NB4 (cell line): ENCODE results near the gene AP5M1.

Experiments used
- DNase-seq: peaks from one replicate; pipeline ENCODE4 v3.0.0; 2010; ENCODE audit warnings: low read depth
- H3K4me3 ChIP-seq: one replicate; pipeline ENCODE4 v1.5.1; 2011; ENCODE audit warnings: mild to moderate bottlenecking, low read depth, low read length, moderate library complexity
- MYC ChIP-seq: IDR thresholded peaks from 2 replicates; pipeline ENCODE4 v1.6.1; 2011; ENCODE audit warnings: low read depth, low read length
- POLR2A ChIP-seq: IDR thresholded peaks from 2 replicates; pipeline ENCODE4 v1.6.1; 2011; ENCODE audit warnings: mild to moderate bottlenecking; ENCODE audit not compliant: insufficient read length; ENCODE audit errors: extremely low read depth
- TF ChIP-seq, protein P1 (sequence below): IDR thresholded peaks from 2 replicates; pipeline ENCODE4 v1.6.1; 2011; ENCODE audit warnings: low read depth, low read length
- TF ChIP-seq, protein P2 (sequence below): IDR thresholded peaks from one replicate; pipeline ENCODE4 v1.5.1; 2012; ENCODE audit warnings: low read depth, low read length

The AP5M1 gene

DNA sequence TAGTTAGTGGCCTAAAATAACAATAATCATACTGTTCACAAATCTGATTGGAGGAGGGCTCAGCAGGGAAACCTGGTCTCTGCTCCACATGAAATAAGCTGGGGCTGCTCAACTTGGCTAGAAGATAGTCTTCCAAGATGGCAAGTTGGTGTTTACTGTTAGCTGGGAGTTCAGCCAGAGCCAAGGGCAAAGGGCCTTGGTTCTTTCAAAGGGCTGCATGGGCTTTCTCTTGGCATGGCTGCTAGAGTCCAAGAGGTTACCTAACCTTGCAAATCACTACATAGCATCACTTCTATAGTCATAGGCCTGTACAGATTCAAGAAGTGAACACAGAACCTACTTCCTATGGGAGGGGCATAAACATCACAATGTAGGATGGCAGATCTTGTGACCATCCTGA is 7.2 kb upstream of the AP5M1 start:
- TF ChIP-seq POLR2A (no peak), MYC (no peak)
- TF ChIP-seq, protein P1, sequence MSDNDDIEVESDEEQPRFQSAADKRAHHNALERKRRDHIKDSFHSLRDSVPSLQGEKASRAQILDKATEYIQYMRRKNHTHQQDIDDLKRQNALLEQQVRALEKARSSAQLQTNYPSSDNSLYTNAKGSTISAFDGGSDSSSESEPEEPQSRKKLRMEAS, result no peak
- TF ChIP-seq, protein P2, sequence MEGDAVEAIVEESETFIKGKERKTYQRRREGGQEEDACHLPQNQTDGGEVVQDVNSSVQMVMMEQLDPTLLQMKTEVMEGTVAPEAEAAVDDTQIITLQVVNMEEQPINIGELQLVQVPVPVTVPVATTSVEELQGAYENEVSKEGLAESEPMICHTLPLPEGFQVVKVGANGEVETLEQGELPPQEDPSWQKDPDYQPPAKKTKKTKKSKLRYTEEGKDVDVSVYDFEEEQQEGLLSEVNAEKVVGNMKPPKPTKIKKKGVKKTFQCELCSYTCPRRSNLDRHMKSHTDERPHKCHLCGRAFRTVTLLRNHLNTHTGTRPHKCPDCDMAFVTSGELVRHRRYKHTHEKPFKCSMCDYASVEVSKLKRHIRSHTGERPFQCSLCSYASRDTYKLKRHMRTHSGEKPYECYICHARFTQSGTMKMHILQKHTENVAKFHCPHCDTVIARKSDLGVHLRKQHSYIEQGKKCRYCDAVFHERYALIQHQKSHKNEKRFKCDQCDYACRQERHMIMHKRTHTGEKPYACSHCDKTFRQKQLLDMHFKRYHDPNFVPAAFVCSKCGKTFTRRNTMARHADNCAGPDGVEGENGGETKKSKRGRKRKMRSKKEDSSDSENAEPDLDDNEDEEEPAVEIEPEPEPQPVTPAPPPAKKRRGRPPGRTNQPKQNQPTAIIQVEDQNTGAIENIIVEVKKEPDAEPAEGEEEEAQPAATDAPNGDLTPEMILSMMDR, result no peak
- no peak overlapping the region for H3K4me3 ChIP-seq
- no peak for DNase-seq

DNA sequence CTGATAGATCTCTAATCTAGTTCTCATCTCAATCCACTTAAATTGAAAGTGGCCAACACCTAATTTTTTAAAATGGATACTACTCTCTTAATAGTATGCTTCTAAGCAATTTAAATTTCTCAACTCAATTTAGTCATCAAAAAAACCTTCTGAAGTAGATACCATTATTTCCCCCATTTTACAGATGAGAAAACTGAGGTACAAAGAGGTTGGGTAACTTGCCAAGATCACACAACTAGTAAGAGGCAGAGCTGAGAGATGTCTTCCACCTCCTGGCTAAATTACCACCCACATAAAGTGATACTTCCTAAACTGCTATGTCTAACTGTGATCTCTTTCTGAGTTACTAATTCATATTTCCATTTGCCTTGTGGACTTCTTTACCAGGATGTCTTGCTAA is 6.7 kb upstream of the AP5M1 start:
- no peak overlapping the region for H3K4me3 ChIP-seq
- TF ChIP-seq, protein P2, result no peak
- TF ChIP-seq POLR2A, result no peak
- TF ChIP-seq, protein P1, result no peak
- no peak for TF ChIP-seq MYC

DNA sequence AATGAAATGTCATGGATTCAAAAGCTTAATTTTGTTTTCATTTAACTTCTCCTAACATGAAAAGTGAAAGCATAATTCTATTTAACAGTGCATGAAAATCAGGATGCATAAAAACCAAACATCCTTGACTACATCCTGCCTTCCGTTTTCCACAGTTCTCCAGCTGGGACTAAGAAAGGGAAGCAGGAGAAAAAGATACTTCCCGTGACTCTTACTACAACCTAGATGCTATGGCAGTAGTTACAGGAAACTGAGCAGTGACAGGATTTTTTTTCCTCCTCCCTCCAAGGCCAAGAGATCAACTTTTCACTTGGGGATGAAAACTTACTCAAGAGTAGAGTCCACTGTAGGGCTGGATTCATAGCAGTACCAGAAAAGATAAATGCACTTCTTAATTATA is 2.7 kb upstream of the AP5M1 start:
- no peak for DNase-seq
- peak overlapping the region; percentile 8 for H3K4me3 ChIP-seq
- TF ChIP-seq, protein P2, result no peak
- TF ChIP-seq MYC (no peak), POLR2A (no peak)
- TF ChIP-seq, protein P1, result no peak

More for the DNA sequence above, 6.7 kb upstream of the AP5M1 start:
- no peak for DNase-seq

DNA sequence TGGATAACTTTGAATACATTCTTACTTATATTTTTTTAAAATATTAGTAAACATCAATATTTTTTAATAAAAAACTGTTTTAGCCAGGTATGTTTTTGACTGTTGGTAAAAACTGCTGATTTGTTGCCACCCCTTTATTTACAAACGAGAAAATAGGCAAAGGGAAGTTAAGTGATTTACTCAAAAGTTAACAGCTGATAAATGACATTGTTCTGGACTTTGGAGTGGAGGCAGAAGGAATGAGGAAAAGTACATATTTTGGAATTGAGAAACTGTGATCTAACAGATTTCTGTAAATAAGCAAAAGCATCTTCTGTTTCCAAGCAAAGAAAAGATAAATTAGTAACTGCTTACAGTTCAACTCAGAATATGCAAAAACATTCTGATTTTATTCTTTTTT is 4.5 kb downstream of the AP5M1 start:
- no peak for DNase-seq
- H3K4me3 ChIP-seq, result no peak overlapping the region
- TF ChIP-seq, protein P2, result no peak
- TF ChIP-seq, protein P1, result no peak
- no peak for TF ChIP-seq MYC
- TF ChIP-seq POLR2A, result no peak

GRCh38 chr14:57274551-57274950 is 5.8 kb downstream of the AP5M1 start:
- H3K4me3 ChIP-seq, result no peak overlapping the region
- no peak for DNase-seq
- TF ChIP-seq, protein P1, result no peak
- TF ChIP-seq, protein P2, result no peak
- TF ChIP-seq POLR2A (no peak), MYC (no peak)
